Esophagus (tissue), 2 donors: ENCODE measurements around the gene TRPM3. TPM values are rescaled to one million over a fixed set of nuclear protein-coding genes. Genes with fewer than 3 reads are reported as not detected.

ENCODE experiments used
- H3K27ac ChIP-seq, 2 donors: one replicate each; pipeline ENCODE4 v1.5.1; 2013; ENCODE audit warnings: low read depth in 2 of 2, mild to moderate bottlenecking in 2 of 2, inconsistent platforms in 1 of 2, low read length in 1 of 2, moderate library complexity in 1 of 2
- H3K27me3 ChIP-seq, 2 donors: one replicate each; pipeline ENCODE4 v1.6.1; 2013; ENCODE audit warnings: low read length in 2 of 2, control low read depth in 1 of 2, mild to moderate bottlenecking in 1 of 2; ENCODE audit not compliant: insufficient read depth in 2 of 2, control insufficient read depth in 1 of 2
- H3K36me3 ChIP-seq, 2 donors: one replicate each; pipeline ENCODE4 v1.6.1; 2013; ENCODE audit warnings: low read length in 1 of 2; ENCODE audit not compliant: control insufficient read depth in 2 of 2, insufficient read depth in 2 of 2
- H3K4me1 ChIP-seq, 2 donors: one replicate each; pipeline ENCODE4 v1.6.1; 2013; ENCODE audit warnings: low read length in 1 of 2; ENCODE audit not compliant: control insufficient read depth in 2 of 2, insufficient read depth in 2 of 2
- H3K4me3 ChIP-seq, 2 donors: one replicate each; pipeline ENCODE4 v1.5.1; 2013; ENCODE audit warnings: low read length in 2 of 2, mild to moderate bottlenecking in 2 of 2, low read depth in 1 of 2, moderate library complexity in 1 of 2
- H3K9me3 ChIP-seq, 2 donors: one replicate each; pipeline ENCODE4 v1.6.1; 2013; ENCODE audit warnings: mild to moderate bottlenecking in 2 of 2, low read depth in 1 of 2, low read length in 1 of 2, moderate library complexity in 1 of 2; ENCODE audit not compliant: control insufficient read depth in 2 of 2, insufficient read depth in 1 of 2
- WGBS, 2 donors: extraction: QIAGEN DNeasy Blood & Tissue Kit; methylation state at CpG; one replicate each; pipeline ENCODE4 v1.1.7; 2013; 5-methylcytosine and 5-hydroxymethylcytosine counted together
- polyA plus RNA-seq, 2 donors: library from polyadenylated mRNA; stranded (reverse); fragments of 200-250 nt; gene quantifications; one replicate each; pipeline ENCODE4 v1.2.3, GENCODE V29; 2013
- donor health status: healthy with polysubstance abuse.
- donor health status: Bipolar disorder and iron deficiency.

Gene TRPM3
- polyA plus RNA-seq, 2 donors: under 0.01 to 0.02 TPM

DNA sequence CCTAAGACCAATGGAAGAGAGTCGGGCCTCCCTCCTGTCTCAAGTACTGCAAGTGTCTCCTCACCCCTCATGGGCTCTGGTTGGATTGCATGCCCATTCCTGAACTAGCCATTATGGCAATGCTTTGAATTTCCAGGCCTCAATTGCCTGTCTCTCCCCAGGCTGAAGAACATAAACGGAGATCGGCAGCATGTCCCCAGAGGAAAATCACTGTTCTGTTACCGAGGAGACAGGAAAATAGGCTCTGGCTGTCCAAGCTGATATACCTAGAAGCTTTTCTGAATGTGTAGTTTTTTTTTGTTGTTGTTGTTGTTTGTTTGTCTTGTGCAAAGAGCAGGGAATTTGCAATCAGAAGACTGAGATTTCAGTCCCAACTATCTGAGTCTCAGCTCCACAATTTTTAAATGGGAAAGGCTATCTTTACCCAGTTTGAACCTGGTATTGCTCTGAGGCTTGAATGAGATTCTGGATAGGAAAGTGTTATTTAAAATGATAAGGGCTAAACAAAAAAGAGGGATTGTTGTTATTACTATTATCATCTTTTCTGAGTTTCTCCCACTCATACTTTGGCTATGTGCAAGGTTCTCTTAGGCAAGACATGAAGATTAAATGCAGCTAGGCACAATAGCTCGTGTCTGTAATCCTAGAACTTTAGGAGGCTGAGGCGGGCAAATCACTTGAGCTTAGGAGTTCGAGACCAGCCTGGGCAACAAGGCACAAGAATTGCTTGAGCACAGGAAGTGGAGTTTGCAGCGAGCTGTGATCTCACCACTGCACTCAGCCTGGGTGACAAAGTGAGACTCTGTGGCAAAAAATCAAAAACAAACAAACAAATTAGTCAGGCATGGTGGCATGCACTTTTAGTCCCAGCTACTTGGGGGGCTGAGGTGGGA is 629.7 kb downstream of the TRPM3 start:
- no peaks in the 10 kb centered on the region for H3K27me3 ChIP-seq

DNA sequence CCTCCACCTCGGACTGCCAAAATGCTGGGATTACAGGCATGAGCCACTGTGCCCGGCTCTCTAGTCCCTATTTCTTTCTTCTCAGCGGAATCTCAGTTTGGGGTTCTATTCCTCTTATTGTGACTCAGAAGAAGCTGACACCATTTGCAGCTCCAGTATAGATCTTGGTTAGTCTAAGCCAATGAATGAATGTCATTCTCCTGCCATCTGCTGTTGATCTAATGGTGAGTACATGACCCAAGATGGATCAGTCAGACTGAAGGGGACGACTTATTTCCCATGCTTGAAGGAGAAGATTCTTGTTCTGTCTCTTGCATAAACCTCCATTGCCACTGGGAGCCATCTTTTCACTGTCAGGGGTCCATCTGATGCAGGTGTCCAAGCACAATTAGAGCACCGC is 630.9 kb downstream of the TRPM3 start:
- 87 to 91% methylated on average over 5 of the region's 5 CpGs for WGBS, 2 donors
- no peaks in the 10 kb centered on the region for H3K36me3 ChIP-seq
- no peak overlapping the region for H3K27ac ChIP-seq
- no peaks in the 10 kb centered on the region for H3K27me3 ChIP-seq
- no peaks in the 10 kb centered on the region for H3K9me3 ChIP-seq
- H3K4me3 ChIP-seq: no peak overlapping the region
- H3K4me1 ChIP-seq: no peaks in the 10 kb centered on the region

More for the DNA sequence above, 629.7 kb downstream of the TRPM3 start:
- no peak overlapping the region for H3K4me3 ChIP-seq
- H3K36me3 ChIP-seq: no peaks in the 10 kb centered on the region
- no peaks in the 10 kb centered on the region for H3K9me3 ChIP-seq
- no peak overlapping the region for H3K27ac ChIP-seq
- WGBS, 2 donors: 78 to 85% methylated on average over 8 of the region's 8 CpGs
- no peaks in the 10 kb centered on the region for H3K4me1 ChIP-seq

DNA sequence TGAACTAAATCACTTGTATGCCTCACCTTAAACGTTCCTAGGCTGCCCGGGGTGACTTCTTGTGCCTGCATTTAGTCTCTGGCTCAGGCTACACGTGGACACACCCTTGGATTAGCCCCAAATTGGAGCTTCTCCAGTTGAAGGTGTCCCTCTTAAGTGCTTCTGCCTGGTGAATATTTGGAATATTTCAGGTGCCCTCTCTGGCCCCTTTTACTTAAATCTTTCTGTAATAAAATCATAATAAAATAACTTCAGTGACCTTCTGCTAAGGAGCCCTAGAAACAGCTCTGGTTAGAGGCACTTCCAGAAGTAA is 632.7 kb downstream of the TRPM3 start:
- Histone ChIP-seq H3K4me1 (peaks cover 0 to 2% of the 10 kb centered on the region in 2 donors), H3K27me3 (no peaks in the 10 kb centered on the region), H3K4me3 (no peak overlapping the region), H3K9me3 (no peaks in the 10 kb centered on the region), H3K36me3 (no peaks in the 10 kb centered on the region), H3K27ac (peak overlapping the region; percentile 3 to 36)
- WGBS, 2 donors: 20 to 21% methylated on average over 3 of the region's 3 CpGs

DNA sequence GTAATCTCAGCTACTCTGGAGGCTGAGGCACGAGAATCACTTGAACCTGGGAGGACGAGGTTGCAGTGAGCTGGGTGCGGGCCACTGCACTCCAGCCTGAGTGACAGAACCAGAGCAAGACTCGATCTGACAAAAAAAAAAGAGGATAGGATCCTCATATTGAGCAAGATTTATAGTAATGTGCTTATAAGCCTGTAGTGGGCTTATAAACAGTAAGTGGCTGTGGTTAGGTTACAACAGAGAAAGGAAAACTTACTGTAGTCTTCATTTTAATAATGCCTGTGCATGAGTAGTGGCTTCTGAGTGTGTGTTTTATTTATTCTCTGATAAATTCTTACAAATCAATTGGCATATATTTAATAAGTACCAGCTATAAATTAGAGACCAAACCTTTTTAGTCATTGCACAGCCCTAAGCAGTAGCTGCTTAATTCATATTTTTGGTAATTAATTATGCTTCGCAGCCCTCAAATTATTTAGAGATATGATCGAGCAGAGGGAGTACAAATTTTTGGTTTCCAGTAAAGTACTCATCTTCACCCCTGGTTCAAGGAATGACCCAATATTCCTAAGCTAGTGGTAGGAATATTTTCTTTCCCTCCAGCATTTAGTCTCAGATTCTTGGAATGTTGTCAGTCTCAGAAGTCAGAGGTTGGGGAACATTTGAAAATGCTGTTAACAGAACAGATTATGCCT is 633.2 kb downstream of the TRPM3 start:
- no peaks in the 10 kb centered on the region for H3K9me3 ChIP-seq
- WGBS, 2 donors: 84 to 85% methylated on average over 6 of the region's 6 CpGs
- H3K4me3 ChIP-seq: no peak overlapping the region
- H3K27ac ChIP-seq: peak overlapping the region; percentile 3 to 36
- peaks cover 0 to 2% of the 10 kb centered on the region in 2 donors for H3K4me1 ChIP-seq
- H3K27me3 ChIP-seq: no peaks in the 10 kb centered on the region
- no peaks in the 10 kb centered on the region for H3K36me3 ChIP-seq

DNA sequence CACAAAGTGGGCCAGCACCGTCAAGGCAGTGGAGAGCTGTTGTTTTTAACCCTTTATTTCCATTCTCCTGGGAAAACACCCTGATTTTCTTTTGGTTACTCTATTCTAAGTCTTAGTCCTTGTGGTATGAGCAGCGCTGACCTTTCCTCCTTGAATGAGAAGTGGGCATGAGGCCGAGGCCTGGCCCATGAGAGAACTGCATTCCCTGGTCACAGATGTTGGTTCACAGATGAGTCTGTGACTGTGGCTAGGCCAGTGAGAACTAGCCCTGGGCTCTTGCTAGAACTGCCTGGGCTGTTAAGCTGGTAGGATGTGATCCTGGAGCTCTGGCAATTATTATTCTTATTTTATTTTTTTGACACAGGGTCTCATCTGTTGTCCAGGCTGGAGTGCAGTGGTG is 635.3 kb downstream of the TRPM3 start:
- Histone ChIP-seq H3K27ac (peak overlapping the region in 1 of 2 donors; percentile 4), H3K27me3 (no peaks in the 10 kb centered on the region), H3K36me3 (no peaks in the 10 kb centered on the region), H3K4me3 (no peak overlapping the region), H3K9me3 (no peaks in the 10 kb centered on the region), H3K4me1 (peaks cover 0 to 5% of the 10 kb centered on the region in 2 donors)
- 76 to 77% methylated on average over 3 of the region's 3 CpGs for WGBS, 2 donors

DNA sequence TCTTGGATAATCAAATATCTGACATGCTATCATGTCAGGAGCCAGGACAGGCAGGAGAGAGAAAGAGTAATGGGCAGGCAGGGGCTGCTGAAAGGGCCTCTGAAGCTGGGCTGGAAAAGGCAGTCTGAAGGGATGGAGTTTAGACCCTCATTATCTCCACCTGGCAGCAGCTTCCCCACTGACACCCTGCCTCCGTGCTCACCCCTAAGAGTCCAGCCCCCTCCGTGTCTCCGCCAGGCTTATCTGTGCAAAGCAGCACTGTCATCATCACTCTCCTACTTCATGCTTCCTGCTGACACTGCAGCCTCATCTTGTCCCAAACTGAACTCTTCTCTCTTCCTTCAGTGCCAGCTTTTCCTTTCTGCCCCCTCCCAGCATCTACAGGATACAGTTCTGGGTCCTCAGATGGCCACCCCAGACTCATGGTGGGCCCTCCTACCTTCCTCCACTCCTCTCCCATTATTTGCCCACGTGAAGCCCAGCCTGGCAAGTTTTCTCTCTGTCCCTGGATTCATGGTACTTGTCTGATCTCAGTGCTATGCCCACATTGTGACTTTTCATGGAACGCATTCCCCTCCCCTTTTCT is 636.1 kb downstream of the TRPM3 start:
- H3K27ac ChIP-seq: peak overlapping the region in 1 of 2 donors; percentile 38
- 71 to 72% methylated on average over 5 of the region's 5 CpGs for WGBS, 2 donors
- no peaks in the 10 kb centered on the region for H3K36me3 ChIP-seq
- H3K9me3 ChIP-seq: no peaks in the 10 kb centered on the region
- peaks cover 0 to 5% of the 10 kb centered on the region in 2 donors for H3K4me1 ChIP-seq
- no peaks in the 10 kb centered on the region for H3K27me3 ChIP-seq
- no peak overlapping the region for H3K4me3 ChIP-seq

DNA sequence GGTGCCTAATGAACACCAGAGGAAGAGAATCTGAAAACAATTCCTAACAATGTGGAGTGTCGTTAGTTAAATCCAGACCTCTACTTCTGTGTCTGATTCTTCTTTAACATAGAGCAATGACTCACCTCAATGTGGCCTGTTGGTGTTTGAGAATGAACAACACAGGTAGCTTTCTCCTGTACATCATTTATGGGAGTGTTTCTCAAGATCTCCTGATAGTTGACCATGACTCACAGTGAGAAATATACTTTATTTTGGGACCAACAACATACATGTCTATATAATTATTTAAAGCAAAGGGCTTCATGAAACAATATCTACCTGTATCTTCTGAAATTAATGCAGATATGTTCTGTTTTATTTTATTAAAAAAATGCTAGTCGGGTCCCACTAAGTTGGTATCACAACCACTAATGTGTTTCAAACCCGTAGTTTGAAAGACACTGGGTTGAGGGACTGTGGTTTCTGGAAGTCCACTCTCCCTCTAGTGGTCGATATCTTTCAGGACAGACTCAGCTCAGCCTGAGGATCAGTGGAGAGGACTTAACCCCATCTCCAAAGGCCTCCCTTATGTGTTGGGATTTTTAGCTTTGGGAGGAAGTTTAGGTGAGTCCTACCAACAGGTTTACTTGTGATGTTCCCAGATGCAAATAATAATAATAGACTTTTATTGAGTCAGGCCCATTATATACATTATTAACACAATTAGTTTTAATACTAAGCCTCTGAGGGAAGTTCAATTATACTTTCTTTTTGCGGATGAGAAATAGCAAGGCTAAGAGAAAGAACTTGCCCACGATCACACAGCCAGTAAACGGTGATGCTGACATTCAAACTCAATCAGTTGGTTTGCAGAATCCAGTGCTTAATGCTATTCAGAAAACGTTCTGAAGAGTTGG is 636.9 kb downstream of the TRPM3 start:
- H3K4me1 ChIP-seq: peaks cover 0 to 5% of the 10 kb centered on the region in 2 donors
- H3K36me3 ChIP-seq: no peaks in the 10 kb centered on the region
- no peaks in the 10 kb centered on the region for H3K27me3 ChIP-seq
- H3K27ac ChIP-seq: peak overlapping the region; percentile 23 to 53
- no peak overlapping the region for H3K4me3 ChIP-seq
- no peaks in the 10 kb centered on the region for H3K9me3 ChIP-seq
- WGBS, 2 donors: 56 to 58% methylated on average over 8 of the region's 8 CpGs

DNA sequence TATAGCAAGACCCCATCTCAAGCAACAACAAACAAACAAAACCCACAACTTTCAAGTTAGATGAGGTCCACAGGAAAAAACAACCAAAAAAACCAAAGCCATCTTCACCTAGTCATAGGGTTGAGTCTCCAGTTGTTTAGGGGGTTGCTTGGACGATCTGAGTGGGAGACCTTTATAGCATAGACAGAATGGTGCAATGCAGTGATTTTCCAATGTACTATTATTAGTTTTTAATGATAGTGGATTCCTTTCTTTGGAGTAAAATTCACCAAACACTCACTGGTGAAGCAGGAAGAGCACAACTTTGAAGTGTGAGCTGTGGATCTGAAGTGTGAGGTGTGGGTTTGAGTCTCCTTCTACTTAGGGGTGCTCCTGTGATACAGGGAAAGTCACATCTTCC is 640.0 kb downstream of the TRPM3 start:
- WGBS, 2 donors: 83 to 86% methylated on average over 1 of the region's 1 CpG
- peak overlapping the region; percentile 89 to 97 for H3K27ac ChIP-seq
- no peaks in the 10 kb centered on the region for H3K27me3 ChIP-seq
- no peaks in the 10 kb centered on the region for H3K36me3 ChIP-seq
- H3K9me3 ChIP-seq: no peaks in the 10 kb centered on the region
- H3K4me3 ChIP-seq: no peak overlapping the region
- H3K4me1 ChIP-seq: peaks cover 3 to 11% of the 10 kb centered on the region in 2 donors

DNA sequence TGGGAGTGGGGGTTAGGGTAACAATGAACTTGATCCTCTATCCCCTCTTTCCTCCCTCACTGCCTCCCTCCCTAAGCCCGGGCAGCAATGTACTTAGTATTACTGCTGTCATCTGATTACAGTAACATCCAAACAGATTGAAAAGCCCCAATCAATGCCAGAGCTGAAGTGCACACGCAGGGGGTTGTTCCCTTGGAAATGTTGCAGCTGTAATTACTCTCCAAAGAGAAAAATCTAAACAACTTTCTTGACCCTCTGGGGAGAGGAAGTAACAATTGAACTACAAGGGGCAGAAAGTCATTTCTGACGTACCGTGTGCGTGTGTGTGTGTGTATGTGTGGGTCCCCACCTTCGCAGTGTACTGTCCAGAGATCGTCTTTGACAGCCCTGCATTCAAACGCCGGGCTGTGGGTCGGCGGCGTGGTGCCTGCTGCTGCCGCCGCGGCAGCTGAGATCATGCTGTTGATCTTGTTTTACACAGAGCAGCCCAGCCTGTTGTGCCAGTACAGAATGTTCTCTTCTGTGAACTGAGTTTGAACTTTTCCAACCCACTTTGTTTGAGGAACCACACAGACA is 640.9 kb downstream of the TRPM3 start:
- H3K4me3 ChIP-seq: no peak overlapping the region
- peak overlapping the region; percentile 97 to 99 for H3K27ac ChIP-seq
- H3K27me3 ChIP-seq: no peaks in the 10 kb centered on the region
- no peaks in the 10 kb centered on the region for H3K36me3 ChIP-seq
- peaks cover 3 to 11% of the 10 kb centered on the region in 2 donors for H3K4me1 ChIP-seq
- 14 to 21% methylated on average over 15 of the region's 15 CpGs for WGBS, 2 donors
- no peaks in the 10 kb centered on the region for H3K9me3 ChIP-seq
